ENCODE results near the gene MRPL30.

- TF ChIP-seq CTCF (IDR thresholded peaks at IDR 0.05) = no peak
- no peak for TF ChIP-seq EZH2 (IDR thresholded peaks at IDR 0.05; ENCODE audit: borderline replicate concordance, insufficient read depth, low read depth, low read length, poor library complexity, severe bottlenecking)
These were observed 37.0 kb downstream of the MRPL30 start for GRCh38 chr2:99217929-99218501.

All from B cell (primary cell).